GM13976 (cell line): ENCODE results near the gene POLD1.
A peak's percentile ranks its signal among the peaks of the same experiment; 100 is the strongest.

ENCODE experiments used
- DNase-seq: peaks from one replicate; pipeline ENCODE4 v3.0.0; 2012; ENCODE audit warnings: low spot score
- CTCF ChIP-seq: IDR thresholded peaks from 2 replicates; pipeline ENCODE4 v1.5.1; 2012; ENCODE audit warnings: borderline replicate concordance, mild to moderate bottlenecking; ENCODE audit not compliant: insufficient read depth; ENCODE audit errors: extremely low read depth, missing control alignments, control extremely low read depth
- in situ Hi-C: fragments of 300-500 bp; cut with MboI; formaldehyde crosslinking; loops from one replicate; pipeline ENCODE4 v1.12.0; 2022; ENCODE audit warnings: low sequenced_read_pairs, mixed read lengths, inconsistent platforms; ENCODE audit not compliant: unreplicated experiment

The POLD1 gene

DNA sequence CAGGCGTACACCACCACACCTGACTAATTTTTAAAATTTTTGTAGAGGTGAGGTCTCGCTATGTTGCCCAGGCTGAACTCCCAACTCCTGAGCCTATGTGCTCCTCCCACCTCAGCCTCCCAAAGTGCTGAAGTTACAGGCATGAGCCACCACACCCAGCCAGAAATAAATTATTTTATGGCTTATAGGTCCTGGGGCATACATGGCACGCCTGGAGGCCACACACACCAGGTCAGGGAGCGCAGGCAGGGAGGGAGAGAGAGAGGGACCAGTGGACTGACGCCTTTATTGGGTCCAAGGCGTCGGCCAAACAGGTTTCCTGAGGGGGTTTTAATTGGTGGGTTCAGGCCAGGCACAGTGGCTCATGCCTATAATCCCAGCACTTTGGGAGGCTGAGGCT is 41.4 kb downstream of the POLD1 start:
- in situ Hi-C loops: no loop called here
- TF ChIP-seq CTCF: no peak
- no peak for DNase-seq

DNA sequence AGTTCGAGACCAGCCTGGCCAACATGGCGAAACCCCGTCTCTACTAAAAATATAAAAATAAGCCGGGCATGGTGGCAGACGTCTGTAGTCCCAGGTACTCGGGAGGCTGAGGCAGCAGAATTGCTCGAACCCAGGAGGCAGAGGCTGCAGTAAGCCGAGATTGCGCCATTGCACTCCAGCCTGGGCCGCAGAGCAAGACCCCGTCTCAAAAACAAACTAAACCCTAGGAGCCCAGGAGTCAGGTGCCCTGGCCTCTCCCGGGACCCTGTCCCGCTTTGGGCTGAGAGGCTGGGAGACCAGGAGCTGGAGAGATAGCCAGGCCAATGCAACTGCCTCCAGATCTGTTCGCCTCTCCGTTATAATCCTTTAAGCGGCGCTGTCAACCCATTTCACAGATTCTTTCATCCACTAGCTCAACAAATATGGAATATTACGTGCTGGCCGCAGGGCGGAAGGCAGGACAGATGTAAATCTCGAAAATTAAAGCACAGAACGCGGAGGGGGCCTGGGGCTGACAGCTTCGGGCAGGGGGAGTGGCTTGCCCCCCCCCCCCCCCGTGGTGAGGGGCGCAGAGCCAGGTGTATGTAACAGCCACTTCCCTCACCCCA is 43.3 kb downstream of the POLD1 start:
- in situ Hi-C loops: no loop called here
- DNase-seq: no peak
- TF ChIP-seq CTCF: no peak

GRCh38 chr19:50427997-50428425 is 43.9 kb downstream of the POLD1 start:
- no peak for TF ChIP-seq CTCF
- DNase-seq: peak; percentile 58
- in situ Hi-C loops: no loop called here

DNA sequence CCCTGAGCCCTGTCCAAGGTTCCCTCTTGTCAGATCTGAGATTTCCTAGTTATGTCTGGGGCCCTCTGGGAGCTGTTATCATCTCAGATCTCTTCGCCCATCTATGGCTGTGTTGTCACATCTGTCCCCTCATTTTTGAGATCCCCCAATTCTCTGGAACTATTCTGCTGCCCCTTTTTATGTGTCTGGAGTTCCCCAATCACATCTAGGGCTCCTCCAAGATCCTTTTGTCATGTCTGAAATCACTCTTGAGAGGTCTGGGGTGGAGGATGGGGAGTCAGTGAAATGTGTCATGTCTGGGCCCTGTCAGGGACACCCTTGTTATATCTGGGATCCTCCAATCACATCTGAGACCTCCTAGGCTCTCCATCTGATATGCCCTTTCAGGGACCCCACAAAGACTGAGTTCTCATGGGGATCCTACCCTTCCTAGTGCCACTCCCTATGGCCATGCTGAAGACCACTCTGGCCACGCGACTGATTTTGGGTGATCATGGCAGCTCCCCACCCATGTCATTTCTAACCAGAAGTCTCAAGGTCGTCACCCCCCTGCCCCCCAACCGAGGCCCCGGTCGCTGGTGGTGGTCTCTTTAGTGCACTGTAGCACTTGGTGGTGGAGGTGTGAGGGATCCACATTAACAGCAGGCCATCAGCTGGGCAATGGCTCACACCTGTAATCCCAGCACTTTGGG is 44.8 kb downstream of the POLD1 start:
- no peak for DNase-seq
- in situ Hi-C loops: no loop called here
- TF ChIP-seq CTCF: no peak

DNA sequence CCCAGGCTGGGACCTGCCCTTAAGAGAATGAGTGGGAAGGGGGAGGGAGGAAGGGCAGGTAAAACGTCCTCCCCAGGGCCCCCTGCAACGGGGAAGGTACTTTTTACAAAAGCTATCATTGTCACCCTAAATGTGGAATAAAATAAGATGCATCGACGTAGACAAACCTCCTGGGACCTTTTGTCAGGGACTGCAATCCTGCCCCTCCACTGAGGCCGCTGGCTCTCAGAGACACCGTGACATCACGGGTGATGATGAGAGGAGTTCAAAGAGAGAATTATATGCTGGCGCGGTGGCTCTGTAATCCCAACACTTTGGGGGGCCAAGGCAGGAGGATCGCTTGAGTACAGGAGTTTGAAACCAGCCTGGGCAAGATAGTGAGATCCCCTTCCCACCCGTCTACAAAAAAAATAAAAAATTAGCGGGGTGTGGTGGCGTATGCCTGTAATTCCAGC is 46.8 kb downstream of the POLD1 start:
- no peak for DNase-seq
- no peak for TF ChIP-seq CTCF
- in situ Hi-C loops: no loop called here

DNA sequence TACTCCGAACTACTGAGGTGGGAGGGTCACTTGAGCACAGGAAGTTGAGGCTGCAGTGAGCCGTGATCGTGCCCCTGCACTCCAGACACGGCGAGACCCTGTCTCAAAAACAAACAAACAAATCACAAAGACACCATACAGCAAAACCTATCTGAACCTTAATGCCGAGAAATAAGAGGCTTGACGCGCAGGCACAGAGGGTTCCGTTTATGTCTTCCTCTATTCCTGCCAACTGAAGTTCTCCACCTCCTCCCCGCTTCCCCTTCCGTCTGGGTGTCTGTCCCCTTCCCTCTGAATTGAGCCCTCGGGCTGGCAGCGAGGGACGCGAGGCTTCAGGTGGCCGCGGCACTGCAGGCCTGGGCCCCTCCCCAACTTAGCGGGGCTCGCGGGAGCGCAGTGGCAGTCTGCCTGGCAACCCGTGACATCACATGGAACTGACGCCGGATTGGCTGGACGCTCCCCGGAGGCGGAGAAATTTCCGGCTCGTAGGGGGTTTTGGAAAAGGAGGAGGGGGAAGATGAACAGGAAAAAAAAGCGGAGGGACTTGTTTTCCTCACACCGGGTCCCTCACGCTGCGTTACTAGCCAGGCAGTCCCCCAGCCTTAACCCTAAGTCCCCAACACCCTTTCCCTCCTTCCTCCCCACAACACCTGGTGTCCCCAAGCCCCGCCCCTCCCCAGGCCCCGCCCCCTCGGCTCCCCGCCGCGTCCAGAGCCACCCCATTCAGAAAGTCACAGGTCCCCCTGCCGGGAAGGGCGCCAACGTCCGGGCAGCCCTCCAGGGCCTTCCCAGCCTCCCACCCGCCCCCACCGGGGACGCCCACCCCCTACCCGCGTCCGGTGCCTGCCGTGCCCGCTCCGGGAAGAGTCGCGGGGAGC is 47.4 kb downstream of the POLD1 start:
- in situ Hi-C loops: no loop called here
- DNase-seq: peak; percentile 92
- no peak for TF ChIP-seq CTCF
